OCI-LY7 (cell line): ENCODE measurements around the gene RPL31.

Experiments
- CTCF ChIP-seq: fragments of 200-600 bp; sonication (generic); conservative IDR thresholded peaks from 2 replicates; pipeline ENCODE4 v1.5.1; 2014; ENCODE audit warnings: mild to moderate bottlenecking, antibody characterized with exemption, low read length, moderate library complexity, mixed read lengths
- EZH2phosphoT487 ChIP-seq: fragments of 200-600 bp; sonication (generic); IDR thresholded peaks from 2 replicates; pipeline ENCODE4 v1.6.1; 2018; ENCODE audit warnings: low read depth, borderline replicate concordance, mild to moderate bottlenecking, mixed run types, antibody characterized with exemption, low read length, moderate library complexity, mixed read lengths

- TF ChIP-seq CTCF (no peak), EZH2phosphoT487 (no peak)
Observed at GRCh38 chr2:101003278-101003775, 1.2 kb downstream of the RPL31 start.
